Measurements from ENCODE around the gene PDGFA.
A peak's percentile ranks its signal among the peaks of the same experiment; 100 is the strongest.

The PDGFA gene

GRCh38 chr7:452226-452751, 67.4 kb downstream of the PDGFA start:
- Histone ChIP-seq H3K4me1 (ENCODE audit: control insufficient read depth, low read length) (no peaks in the 10 kb centered on the region), H3K9me3 (ENCODE audit: control insufficient read depth, insufficient read depth, low read length) (no peaks in the 10 kb centered on the region), H3K9me2 (replicated peaks; ENCODE audit: control insufficient read depth, low read length) (no peaks in the 10 kb centered on the region), H3K27me3 (ENCODE audit: control insufficient read depth, low read length) (no peaks in the 10 kb centered on the region), H3K36me3 (ENCODE audit: control insufficient read depth, low read length) (no peaks in the 10 kb centered on the region), H3K4me3 (ENCODE audit: low read length) (no peak overlapping the region), H3K27ac (ENCODE audit: low read depth, low read length) (no peak overlapping the region), H4K20me1 (ENCODE audit: control insufficient read depth, insufficient read depth, low read depth, low read length) (no peaks in the 10 kb centered on the region), H3F3A (ENCODE audit: control insufficient read depth, insufficient read depth) (peaks cover 4% of the 10 kb centered on the region; the same call in 1 of the 2 replicates), H3K4me2 (ENCODE audit: low read length) (no peak overlapping the region), H3K79me2 (ENCODE audit: control insufficient read depth, low read length) (no peaks in the 10 kb centered on the region)
- TF ChIP-seq CTCF (IDR thresholded peaks at IDR 0.05; ENCODE audit: low read depth, low read length, poor library complexity, severe bottlenecking), result no peak
- no peak for TF ChIP-seq EZH2phosphoT487 (IDR thresholded peaks at IDR 0.05; ENCODE audit: borderline replicate concordance, low read length)

- no peaks in the 10 kb centered on the region for H3K79me2 ChIP-seq (ENCODE audit: control insufficient read depth, low read length)
- H3K27ac ChIP-seq (ENCODE audit: low read depth, low read length), result no peak overlapping the region
- no peak for TF ChIP-seq CTCF (IDR thresholded peaks at IDR 0.05; ENCODE audit: low read depth, low read length, poor library complexity, severe bottlenecking)
- TF ChIP-seq EZH2phosphoT487 (IDR thresholded peaks at IDR 0.05; ENCODE audit: borderline replicate concordance, low read length), result no peak
- H4K20me1 ChIP-seq (ENCODE audit: control insufficient read depth, insufficient read depth, low read depth, low read length), result no peaks in the 10 kb centered on the region
- no peaks in the 10 kb centered on the region for H3K4me1 ChIP-seq (ENCODE audit: control insufficient read depth, low read length)
- H3K27me3 ChIP-seq (ENCODE audit: control insufficient read depth, low read length), result no peaks in the 10 kb centered on the region
- 0 out of 2 replicates have a peak overlapping the region, but pooled peaks have one; percentile 17 for H3K4me2 ChIP-seq (ENCODE audit: low read length)
- H3K9me2 ChIP-seq (replicated peaks; ENCODE audit: control insufficient read depth, low read length), result no peaks in the 10 kb centered on the region
- H3K36me3 ChIP-seq (ENCODE audit: control insufficient read depth, low read length), result no peaks in the 10 kb centered on the region
- peaks cover 4% of the 10 kb centered on the region; the same call in 1 of the 2 replicates for H3F3A ChIP-seq (ENCODE audit: control insufficient read depth, insufficient read depth)
- H3K4me3 ChIP-seq (ENCODE audit: low read length), result no peak overlapping the region
- H3K9me3 ChIP-seq (ENCODE audit: control insufficient read depth, insufficient read depth, low read length), result no peaks in the 10 kb centered on the region
Measured at GRCh38 chr7:451255-452225, 68.1 kb downstream of the PDGFA start.

- Histone ChIP-seq H3K27me3 (ENCODE audit: control insufficient read depth, low read length) (no peaks in the 10 kb centered on the region), H3K36me3 (ENCODE audit: control insufficient read depth, low read length) (no peaks in the 10 kb centered on the region), H3K4me1 (ENCODE audit: control insufficient read depth, low read length) (no peaks in the 10 kb centered on the region), H4K20me1 (ENCODE audit: control insufficient read depth, insufficient read depth, low read depth, low read length) (no peaks in the 10 kb centered on the region), H3K27ac (ENCODE audit: low read depth, low read length) (no peak overlapping the region), H3K9me2 (replicated peaks; ENCODE audit: control insufficient read depth, low read length) (no peaks in the 10 kb centered on the region), H3F3A (ENCODE audit: control insufficient read depth, insufficient read depth) (peaks cover 4% of the 10 kb centered on the region; the same call in 1 of the 2 replicates), H3K4me3 (ENCODE audit: low read length) (no peak overlapping the region), H3K9me3 (ENCODE audit: control insufficient read depth, insufficient read depth, low read length) (no peaks in the 10 kb centered on the region), H3K79me2 (ENCODE audit: control insufficient read depth, low read length) (no peaks in the 10 kb centered on the region), H3K4me2 (ENCODE audit: low read length) (peak overlapping the region; percentile 17; the same call in 1 of the 2 replicates)
- no peak for TF ChIP-seq CTCF (IDR thresholded peaks at IDR 0.05; ENCODE audit: low read depth, low read length, poor library complexity, severe bottlenecking)
- no peak for TF ChIP-seq EZH2phosphoT487 (IDR thresholded peaks at IDR 0.05; ENCODE audit: borderline replicate concordance, low read length)
Measured at GRCh38 chr7:450741-451140, 68.9 kb downstream of the PDGFA start.

Measured in DOHH2 (cell line).